RWPE1 (cell line): ENCODE measurements around the gene ATP9A.

Experiments
- CTCF ChIA-PET: fragments of 350-600 bp; sonication (Branson Sonifier 250); formaldehyde crosslinking; extraction: SDS; loops from one replicate; lab custom pipeline; 2021; lab: Yijun Ruan, JAX
- POLR2A ChIA-PET: fragments of 400-600 bp; formaldehyde crosslinking; extraction: SDS; loops from one replicate; lab custom pipeline; 2020; ENCODE audit warnings: antibody characterized with exemption; ENCODE audit not compliant: low non-redundant PET; lab: Yijun Ruan, JAX
- DNase-seq: peaks from one replicate; pipeline ENCODE4 v3.0.0; 2012; ENCODE audit warnings: low spot score
- H3K27ac ChIP-seq: fragments of 450-650 bp; 2 replicates; pipeline ENCODE4 v1.5.1; 2017
- CTCF ChIP-seq: fragments of 450-650 bp; conservative IDR thresholded peaks from 2 replicates; pipeline ENCODE4 v1.5.1; 2017; ENCODE audit warnings: low read depth, mild to moderate bottlenecking

ATP9A gene

GRCh38 chr20:51811042-51811355, 42.8 kb upstream of the ATP9A start:
- no peak overlapping the region for H3K27ac ChIP-seq
- CTCF ChIA-PET: interaction anchor here (0.7 to 2.3 kb wide), 2 partner anchors 11 to 114 kb away, joined by 3 to 11 read pairs; no protein-coding TSS in a partner anchor
- no peak for TF ChIP-seq CTCF
- DNase-seq: peak; percentile 60
- POLR2A ChIA-PET: no interaction called here

- no peak overlapping the region for H3K27ac ChIP-seq
- no peak for TF ChIP-seq CTCF
- ChIA-PET CTCF (interaction anchor here (0.6 to 2.3 kb wide), 6 partner anchors 10 to 273 kb away, joined by 3 to 11 read pairs (median 4); no protein-coding TSS in a partner anchor), POLR2A (no interaction called here)
- DNase-seq: no peak
Measured at GRCh38 chr20:51810155-51811041, 42.2 kb upstream of the ATP9A start.

- ChIA-PET POLR2A (interaction anchor here (0.7 kb wide), 1 partner anchor 275 kb away, joined by 5 read pairs; no protein-coding TSS in a partner anchor), CTCF (interaction anchor here (1.1 kb wide), 1 partner anchor 16 kb away, joined by 3 read pairs; no protein-coding TSS in a partner anchor)
- TF ChIP-seq CTCF: no peak
- no peak overlapping the region for H3K27ac ChIP-seq
- DNase-seq: no peak
Measured at GRCh38 chr20:51807720-51808250, 39.6 kb upstream of the ATP9A start.

GRCh38 chr20:51804754-51805153, 36.6 kb upstream of the ATP9A start:
- CTCF ChIA-PET: interaction anchor here (0.6 to 0.8 kb wide), 2 partner anchors 20 to 88 kb away, joined by 3 to 5 read pairs; no protein-coding TSS in a partner anchor
- TF ChIP-seq CTCF: no peak
- H3K27ac ChIP-seq: no peak overlapping the region
- POLR2A ChIA-PET: no interaction called here
- no peak for DNase-seq

- no peak for DNase-seq
- POLR2A ChIA-PET: no interaction called here
- TF ChIP-seq CTCF: no peak
- H3K27ac ChIP-seq: no peak overlapping the region
- CTCF ChIA-PET: interaction anchor here (0.6 to 1.5 kb wide), 8 partner anchors 11 to 509 kb away, joined by 3 to 4 read pairs (median 3); partner anchors contain the start of gene ZFP64
Measured at GRCh38 chr20:51803148-51803854, 35.1 kb upstream of the ATP9A start.

- DNase-seq: no peak
- CTCF ChIA-PET: interaction anchor here (0.6 to 1.5 kb wide), 4 partner anchors 12 to 389 kb away, joined by 3 to 4 read pairs (median 4); partner anchors contain the start of gene ZFP64
- no peak for TF ChIP-seq CTCF
- no peak within 1 kb of the TSS for H3K27ac ChIP-seq
- POLR2A ChIA-PET: no interaction called here
Measured at GRCh38 chr20:51802170-51802751, 34.1 kb upstream of the ATP9A start, which contains the start of gene SALL4. TSS of gene SALL4 (minus strand) at chr20:51802521. CDS start at chr20:51802408, 113 bp downstream.
